ENCODE data around the gene RASAL3.

The RASAL3 gene

GRCh38 chr19:15418579-15419412 is 45.5 kb downstream of the RASAL3 start, which contains the start of gene AKAP8L (continued):
- TF ChIP-seq ELK4 (IDR thresholded peaks at IDR 0.05; ENCODE audit: borderline replicate concordance, low read depth, low read length) (no peak), ZNF426 (tag by site-specific recombination; IDR thresholded peaks at IDR 0.05) (no peak), KLF7 (tag by site-specific recombination; IDR thresholded peaks at IDR 0.05; ENCODE audit: borderline replicate concordance) (no peak; the same call in 1 of the 2 replicates), ZNF157 (tag by site-specific recombination; IDR thresholded peaks at IDR 0.05) (no peak), ZNF621 (tag by site-specific recombination; IDR thresholded peaks at IDR 0.05) (no peak), MEIS1 (CRISPR knock-in tag; IDR thresholded peaks at IDR 0.05; ENCODE audit: borderline replicate concordance) (no peak), ZNF202 (tag by site-specific recombination; IDR thresholded peaks at IDR 0.05; ENCODE audit: borderline replicate concordance) (no peak), ZIC2 (tag by site-specific recombination; IDR thresholded peaks at IDR 0.05) (peak; percentile 75), ZNF132 (tag by site-specific recombination; IDR thresholded peaks at IDR 0.05; ENCODE audit: borderline replicate concordance) (no peak), ZNF416 (tag by site-specific recombination; IDR thresholded peaks at IDR 0.05) (no peak), ZNF596 (tag by site-specific recombination; IDR thresholded peaks at IDR 0.05) (no peak), ZBTB6 (tag by site-specific recombination; IDR thresholded peaks at IDR 0.05) (no peak), ZNF311 (tag by site-specific recombination; IDR thresholded peaks at IDR 0.05; ENCODE audit: borderline replicate concordance) (no peak), ZNF571 (tag by site-specific recombination; IDR thresholded peaks at IDR 0.05) (no peak), ZNF501 (tag by site-specific recombination; IDR thresholded peaks at IDR 0.05) (peak; percentile 93; the same call in 1 of the 2 replicates), ZSCAN23 (tag by site-specific recombination; IDR thresholded peaks at IDR 0.05) (peak; percentile 70; the same call in 1 of the 2 replicates), ZSCAN30 (tag by site-specific recombination; IDR thresholded peaks at IDR 0.05) (peak; percentile 82), ZNF23 (tag by site-specific recombination; IDR thresholded peaks at IDR 0.05; ENCODE audit: borderline replicate concordance) (no peak), ZNF324 (tag by site-specific recombination; IDR thresholded peaks at IDR 0.05) (peak; percentile 85), ZNF768 (tag by site-specific recombination; IDR thresholded peaks at IDR 0.05) (no peak; the same call in 1 of the 2 replicates), ZBTB10 (tag by site-specific recombination; IDR thresholded peaks at IDR 0.05) (peak; percentile 67; the same call in 1 of the 2 replicates), ZNF518A (tag by site-specific recombination; conservative IDR thresholded peaks at IDR 0.05; ENCODE audit: low read depth) (no peak), ZNF777 (tag by site-specific recombination; IDR thresholded peaks at IDR 0.05; ENCODE audit: borderline replicate concordance) (peak; percentile 67; the same call in 1 of the 2 replicates), ZNF837 (tag by site-specific recombination; IDR thresholded peaks at IDR 0.05) (0 out of 2 replicates have a peak, but pooled peaks have one; percentile 31), ZNF747 (tag by site-specific recombination; IDR thresholded peaks at IDR 0.05) (no peak), ZNF830 (tag by site-specific recombination; IDR thresholded peaks at IDR 0.05; ENCODE audit: low read depth) (no peak), SP3 (tag by site-specific recombination; IDR thresholded peaks at IDR 0.05) (peak; percentile 97), ZNF404 (tag by site-specific recombination; IDR thresholded peaks at IDR 0.05) (no peak), ZNF248 (tag by site-specific recombination; IDR thresholded peaks at IDR 0.05) (no peak), ZNF354C (tag by site-specific recombination; IDR thresholded peaks at IDR 0.05; ENCODE audit: borderline replicate concordance, low read depth) (no peak)
